ENCODE results near the gene CNTN5. TPM values are rescaled to one million over a fixed set of nuclear protein-coding genes. Genes with fewer than 3 reads are reported as not detected.
"Not testable (repeated sequence)": the region's sequence is repeated elsewhere in the genome, so short reads cannot be mapped to it uniquely, and the experiment has no call there.

CNTN5 gene
- total RNA-seq, 1 donor from 2014 or later: not detected

- no peak for DNase-seq (ENCODE audit: low spot score)
- peaks cover 33% of the 10 kb centered on the region for H3K9me3 Mint-ChIP-seq
- H3K36me3 Mint-ChIP-seq (ENCODE audit: low read depth): no peaks in the 10 kb centered on the region
- intact Hi-C loops (cut with micrococcal nuclease): no loop called here
- no peaks in the 10 kb centered on the region for H3K27me3 Mint-ChIP-seq (ENCODE audit: low read depth)
- no peaks in the 10 kb centered on the region for H3K4me1 Mint-ChIP-seq (ENCODE audit: low read depth)
- H3K27ac Mint-ChIP-seq: no peak overlapping the region
- no peak overlapping the region for H3K4me3 Mint-ChIP-seq (ENCODE audit: low read depth)
These were observed 223.9 kb downstream of the CNTN5 start for GRCh38 chr11:99244613-99245012.

- Mint-ChIP-seq H3K4me3 (ENCODE audit: low read depth) (no peak overlapping the region), H3K27me3 (ENCODE audit: low read depth) (no peaks in the 10 kb centered on the region), H3K36me3 (ENCODE audit: low read depth) (no peaks in the 10 kb centered on the region), H3K9me3 (peaks cover 24% of the 10 kb centered on the region), H3K27ac (no peak overlapping the region), H3K4me1 (ENCODE audit: low read depth) (no peaks in the 10 kb centered on the region)
- no peak for DNase-seq (ENCODE audit: low spot score)
- intact Hi-C loops (cut with micrococcal nuclease): no loop called here
These were observed 225.4 kb downstream of the CNTN5 start for GRCh38 chr11:99246199-99246598.

GRCh38 chr11:99256614-99257013 is 235.9 kb downstream of the CNTN5 start:
- intact Hi-C loops (cut with micrococcal nuclease): no loop called here
- no peak overlapping the region for H3K27ac Mint-ChIP-seq
- no peaks in the 10 kb centered on the region for H3K4me1 Mint-ChIP-seq (ENCODE audit: low read depth)
- H3K36me3 Mint-ChIP-seq (ENCODE audit: low read depth): no peaks in the 10 kb centered on the region
- no peaks in the 10 kb centered on the region for H3K27me3 Mint-ChIP-seq (ENCODE audit: low read depth)
- DNase-seq (ENCODE audit: low spot score): no peak
- H3K9me3 Mint-ChIP-seq: peaks cover 17% of the 10 kb centered on the region
- H3K4me3 Mint-ChIP-seq (ENCODE audit: low read depth): no peak overlapping the region

GRCh38 chr11:99257131-99257530 is 236.4 kb downstream of the CNTN5 start:
- Mint-ChIP-seq H3K27ac (no peak overlapping the region), H3K9me3 (peaks cover 14% of the 10 kb centered on the region), H3K27me3 (ENCODE audit: low read depth) (no peaks in the 10 kb centered on the region), H3K4me1 (ENCODE audit: low read depth) (no peaks in the 10 kb centered on the region), H3K36me3 (ENCODE audit: low read depth) (no peaks in the 10 kb centered on the region), H3K4me3 (ENCODE audit: low read depth) (no peak overlapping the region)
- DNase-seq (ENCODE audit: low spot score): no peak
- intact Hi-C loops (cut with micrococcal nuclease): no loop called here

GRCh38 chr11:99260696-99261095 is 239.9 kb downstream of the CNTN5 start:
- no peak for DNase-seq (ENCODE audit: low spot score)
- intact Hi-C loops (cut with micrococcal nuclease): no loop called here
- H3K9me3 Mint-ChIP-seq: peaks cover 10% of the 10 kb centered on the region
- H3K4me1 Mint-ChIP-seq (ENCODE audit: low read depth): no peaks in the 10 kb centered on the region
- H3K36me3 Mint-ChIP-seq (ENCODE audit: low read depth): no peaks in the 10 kb centered on the region
- H3K27ac Mint-ChIP-seq: no peak overlapping the region
- H3K4me3 Mint-ChIP-seq (ENCODE audit: low read depth): no peak overlapping the region
- no peaks in the 10 kb centered on the region for H3K27me3 Mint-ChIP-seq (ENCODE audit: low read depth)

- no peak overlapping the region for H3K27ac Mint-ChIP-seq
- no peaks in the 10 kb centered on the region for H3K27me3 Mint-ChIP-seq (ENCODE audit: low read depth)
- H3K9me3 Mint-ChIP-seq: peaks cover 14% of the 10 kb centered on the region
- intact Hi-C loops (cut with micrococcal nuclease): no loop called here
- H3K36me3 Mint-ChIP-seq (ENCODE audit: low read depth): no peaks in the 10 kb centered on the region
- no peaks in the 10 kb centered on the region for H3K4me1 Mint-ChIP-seq (ENCODE audit: low read depth)
- H3K4me3 Mint-ChIP-seq (ENCODE audit: low read depth): no peak overlapping the region
- no peak for DNase-seq (ENCODE audit: low spot score)
These were observed 248.1 kb downstream of the CNTN5 start for GRCh38 chr11:99268886-99269285.

- intact Hi-C loops (cut with micrococcal nuclease): no loop called here
- H3K27me3 Mint-ChIP-seq (ENCODE audit: low read depth): no peaks in the 10 kb centered on the region
- DNase-seq (ENCODE audit: low spot score): no peak
These were observed 250.8 kb downstream of the CNTN5 start for GRCh38 chr11:99271527-99271926.

GRCh38 chr11:99275521-99275920 is 254.8 kb downstream of the CNTN5 start:
- intact Hi-C loops (cut with micrococcal nuclease): no loop called here
- H3K9me3 Mint-ChIP-seq: peaks cover 12% of the 10 kb centered on the region
- no peak overlapping the region for H3K4me3 Mint-ChIP-seq (ENCODE audit: low read depth)

More at GRCh38 chr11:99271527-99271926, 250.8 kb downstream of the CNTN5 start:
- Mint-ChIP-seq H3K4me1 (ENCODE audit: low read depth) (no peaks in the 10 kb centered on the region), H3K27ac (no peak overlapping the region), H3K9me3 (peaks cover 10% of the 10 kb centered on the region), H3K4me3 (ENCODE audit: low read depth) (no peak overlapping the region), H3K36me3 (ENCODE audit: low read depth) (no peaks in the 10 kb centered on the region)

GRCh38 chr11:99277281-99277680 is 256.5 kb downstream of the CNTN5 start:
- DNase-seq (ENCODE audit: low spot score): no peak
- no peak overlapping the region for H3K27ac Mint-ChIP-seq
- H3K36me3 Mint-ChIP-seq (ENCODE audit: low read depth): no peaks in the 10 kb centered on the region
- no peaks in the 10 kb centered on the region for H3K27me3 Mint-ChIP-seq (ENCODE audit: low read depth)
- H3K4me1 Mint-ChIP-seq (ENCODE audit: low read depth): no peaks in the 10 kb centered on the region
- peaks cover 15% of the 10 kb centered on the region for H3K9me3 Mint-ChIP-seq
- no peak overlapping the region for H3K4me3 Mint-ChIP-seq (ENCODE audit: low read depth)
- intact Hi-C loops (cut with micrococcal nuclease): no loop called here

More at GRCh38 chr11:99275521-99275920, 254.8 kb downstream of the CNTN5 start:
- H3K27ac Mint-ChIP-seq: no peak overlapping the region
- H3K36me3 Mint-ChIP-seq (ENCODE audit: low read depth): no peaks in the 10 kb centered on the region
- DNase-seq (ENCODE audit: low spot score): no peak
- no peaks in the 10 kb centered on the region for H3K4me1 Mint-ChIP-seq (ENCODE audit: low read depth)
- no peaks in the 10 kb centered on the region for H3K27me3 Mint-ChIP-seq (ENCODE audit: low read depth)

GRCh38 chr11:99279266-99279665 is 258.5 kb downstream of the CNTN5 start:
- no peaks in the 10 kb centered on the region for H3K36me3 Mint-ChIP-seq (ENCODE audit: low read depth)
- no peak for DNase-seq (ENCODE audit: low spot score)
- no peak overlapping the region for H3K27ac Mint-ChIP-seq
- peaks cover 21% of the 10 kb centered on the region for H3K9me3 Mint-ChIP-seq
- H3K4me1 Mint-ChIP-seq (ENCODE audit: low read depth): no peaks in the 10 kb centered on the region
- H3K27me3 Mint-ChIP-seq (ENCODE audit: low read depth): no peaks in the 10 kb centered on the region
- H3K4me3 Mint-ChIP-seq (ENCODE audit: low read depth): no peak overlapping the region
- intact Hi-C loops (cut with micrococcal nuclease): no loop called here

GRCh38 chr11:99281331-99281730 is 260.6 kb downstream of the CNTN5 start:
- no peak overlapping the region for H3K27ac Mint-ChIP-seq

GRCh38 chr11:99297925-99298324 is 277.2 kb downstream of the CNTN5 start:
- H3K27ac Mint-ChIP-seq; intact Hi-C loops (cut with micrococcal nuclease); H3K4me3 Mint-ChIP-seq (ENCODE audit: low read depth); H3K36me3 Mint-ChIP-seq (ENCODE audit: low read depth); H3K4me1 Mint-ChIP-seq (ENCODE audit: low read depth); H3K27me3 Mint-ChIP-seq (ENCODE audit: low read depth); DNase-seq (ENCODE audit: low spot score): not testable (repeated sequence)
- H3K9me3 Mint-ChIP-seq: peaks cover 49% of the 10 kb centered on the region

More at GRCh38 chr11:99281331-99281730, 260.6 kb downstream of the CNTN5 start:
- Mint-ChIP-seq H3K4me1 (ENCODE audit: low read depth) (no peaks in the 10 kb centered on the region), H3K27me3 (ENCODE audit: low read depth) (no peaks in the 10 kb centered on the region), H3K9me3 (peaks cover 23% of the 10 kb centered on the region), H3K36me3 (ENCODE audit: low read depth) (no peaks in the 10 kb centered on the region), H3K4me3 (ENCODE audit: low read depth) (no peak overlapping the region)
- DNase-seq (ENCODE audit: low spot score): no peak
- intact Hi-C loops (cut with micrococcal nuclease): no loop called here

GRCh38 chr11:99307510-99308088 is 286.9 kb downstream of the CNTN5 start:
- intact Hi-C loops (cut with micrococcal nuclease): no loop called here
- H3K4me3 Mint-ChIP-seq (ENCODE audit: low read depth): no peak overlapping the region
- H3K27ac Mint-ChIP-seq: no peak overlapping the region
- DNase-seq (ENCODE audit: low spot score): no peak
- no peaks in the 10 kb centered on the region for H3K36me3 Mint-ChIP-seq (ENCODE audit: low read depth)
- H3K9me3 Mint-ChIP-seq: peaks cover 5% of the 10 kb centered on the region
- H3K27me3 Mint-ChIP-seq (ENCODE audit: low read depth): no peaks in the 10 kb centered on the region
- no peaks in the 10 kb centered on the region for H3K4me1 Mint-ChIP-seq (ENCODE audit: low read depth)

- intact Hi-C loops (cut with micrococcal nuclease): no loop called here
- peaks cover 10% of the 10 kb centered on the region for H3K9me3 Mint-ChIP-seq
- H3K4me3 Mint-ChIP-seq (ENCODE audit: low read depth): no peak overlapping the region
- DNase-seq (ENCODE audit: low spot score): no peak
- H3K4me1 Mint-ChIP-seq (ENCODE audit: low read depth): no peaks in the 10 kb centered on the region
- H3K27ac Mint-ChIP-seq: no peak overlapping the region
- no peaks in the 10 kb centered on the region for H3K36me3 Mint-ChIP-seq (ENCODE audit: low read depth)
- H3K27me3 Mint-ChIP-seq (ENCODE audit: low read depth): no peaks in the 10 kb centered on the region
These were observed 291.1 kb downstream of the CNTN5 start for GRCh38 chr11:99311870-99312269.
